ENCODE results near the gene AGBL5.

Gene AGBL5

GRCh38 chr2:27024188-27024587 lies 27.3 kb upstream of the AGBL5 start:
- DNase-seq: no peak

- no peak for DNase-seq
Observed at GRCh38 chr2:27024812-27025211, 26.7 kb upstream of the AGBL5 start.

- DNase-seq: no peak
Observed at GRCh38 chr2:27025281-27025800, 26.1 kb upstream of the AGBL5 start.

- DNase-seq: no peak
Observed at GRCh38 chr2:27025861-27026851, 25.3 kb upstream of the AGBL5 start.

GRCh38 chr2:27027211-27027651 lies 24.2 kb upstream of the AGBL5 start:
- no peak for DNase-seq

GRCh38 chr2:27029051-27029450 lies 22.4 kb upstream of the AGBL5 start:
- DNase-seq: no peak

GRCh38 chr2:27032495-27033252 lies 18.8 kb upstream of the AGBL5 start, which contains the start of gene TMEM214:
TSS of gene TMEM214 (plus strand) at chr2:27032965. CDS start at chr2:27033016, 51 bp downstream.
- DNase-seq: peak; percentile 93

GRCh38 chr2:27033253-27033852 lies 18.1 kb upstream of the AGBL5 start:
- DNase-seq: no peak

- DNase-seq: no peak
Observed at GRCh38 chr2:27038012-27038411, 13.5 kb upstream of the AGBL5 start.

GRCh38 chr2:27038631-27039339 lies 12.7 kb upstream of the AGBL5 start:
- no peak for DNase-seq

GRCh38 chr2:27039426-27039825 lies 12.0 kb upstream of the AGBL5 start:
- no peak for DNase-seq

GRCh38 chr2:27039871-27040270 lies 11.6 kb upstream of the AGBL5 start:
- DNase-seq: no peak

- DNase-seq: no peak
Observed at GRCh38 chr2:27040282-27040681, 11.2 kb upstream of the AGBL5 start.

GRCh38 chr2:27041752-27042151 lies 9.7 kb upstream of the AGBL5 start:
- no peak for DNase-seq

GRCh38 chr2:27042159-27042661 lies 9.3 kb upstream of the AGBL5 start:
- no peak for DNase-seq

- no peak for DNase-seq
Observed at GRCh38 chr2:27042985-27043634, 8.4 kb upstream of the AGBL5 start.

GRCh38 chr2:27049422-27050280 lies 1.8 kb upstream of the AGBL5 start:
- peak; percentile 62 for DNase-seq

GRCh38 chr2:27050281-27050995 lies 1.0 kb upstream of the AGBL5 start:
- DNase-seq: peak; percentile 97

GRCh38 chr2:27051902-27052645 lies 606 bp downstream of the AGBL5 start:
- no peak for DNase-seq
